Astrocyte (in vitro differentiated cells and primary cell): Measurements from ENCODE around the gene SERPINB6.
"Not testable (repeated sequence)": the region's sequence is repeated elsewhere in the genome, so short reads cannot be mapped to it uniquely, and the experiment has no call there.

Source experiments
- EZH2 ChIP-seq: IDR thresholded peaks from 2 replicates; pipeline ENCODE4 v1.6.1; 2012; ENCODE audit warnings: mild to moderate bottlenecking, low read length, inconsistent platforms; ENCODE audit not compliant: insufficient read depth
- TF ChIP-seq, protein P1 (sequence below): IDR thresholded peaks from 2 replicates; pipeline ENCODE4 v1.5.1; 2011; ENCODE audit warnings: low read depth, mild to moderate bottlenecking, inconsistent platforms, low read length, moderate library complexity; ENCODE audit not compliant: insufficient read depth

DNA sequence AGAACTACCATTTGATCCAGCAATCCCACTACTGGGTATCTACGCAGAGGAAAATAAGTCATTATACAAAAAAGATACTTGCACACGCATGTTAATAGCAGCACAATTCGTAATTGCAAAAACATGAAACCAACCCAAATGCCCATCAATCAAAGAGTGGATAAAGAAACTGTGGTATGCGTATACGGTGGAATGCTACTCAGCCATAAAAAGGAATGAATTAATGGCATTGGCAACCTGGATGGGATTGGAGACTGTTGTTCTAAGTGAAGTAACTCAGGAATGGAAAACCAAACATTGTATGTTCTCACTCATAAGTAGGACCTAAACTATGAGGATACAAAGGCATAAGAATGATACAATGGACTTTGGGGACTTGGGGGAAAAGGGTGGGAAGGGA lies 1.3 kb upstream of the SERPINB6 start:
- TF ChIP-seq, protein P1, sequence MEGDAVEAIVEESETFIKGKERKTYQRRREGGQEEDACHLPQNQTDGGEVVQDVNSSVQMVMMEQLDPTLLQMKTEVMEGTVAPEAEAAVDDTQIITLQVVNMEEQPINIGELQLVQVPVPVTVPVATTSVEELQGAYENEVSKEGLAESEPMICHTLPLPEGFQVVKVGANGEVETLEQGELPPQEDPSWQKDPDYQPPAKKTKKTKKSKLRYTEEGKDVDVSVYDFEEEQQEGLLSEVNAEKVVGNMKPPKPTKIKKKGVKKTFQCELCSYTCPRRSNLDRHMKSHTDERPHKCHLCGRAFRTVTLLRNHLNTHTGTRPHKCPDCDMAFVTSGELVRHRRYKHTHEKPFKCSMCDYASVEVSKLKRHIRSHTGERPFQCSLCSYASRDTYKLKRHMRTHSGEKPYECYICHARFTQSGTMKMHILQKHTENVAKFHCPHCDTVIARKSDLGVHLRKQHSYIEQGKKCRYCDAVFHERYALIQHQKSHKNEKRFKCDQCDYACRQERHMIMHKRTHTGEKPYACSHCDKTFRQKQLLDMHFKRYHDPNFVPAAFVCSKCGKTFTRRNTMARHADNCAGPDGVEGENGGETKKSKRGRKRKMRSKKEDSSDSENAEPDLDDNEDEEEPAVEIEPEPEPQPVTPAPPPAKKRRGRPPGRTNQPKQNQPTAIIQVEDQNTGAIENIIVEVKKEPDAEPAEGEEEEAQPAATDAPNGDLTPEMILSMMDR, result not testable (repeated sequence)
- TF ChIP-seq EZH2, result not testable (repeated sequence)
